Activated CD4-positive, alpha-beta memory T cell treated with anti-CD3 and anti-CD28 coated beads for 36 hours (primary cell): ENCODE results near the gene NR2C2AP. TPM values are rescaled to one million over a fixed set of nuclear protein-coding genes. Genes with fewer than 3 reads are reported as not detected.
A peak's percentile ranks its signal among the peaks of the same experiment; 100 is the strongest.
"Not testable (repeated sequence)": the region's sequence is repeated elsewhere in the genome, so short reads cannot be mapped to it uniquely, and the experiment has no call there.

ENCODE experiments used
- CTCF ChIA-PET: fragments of 350-600 bp; sonication (Branson Sonifier 250); formaldehyde crosslinking; loops from one replicate; lab custom pipeline; 2021; ENCODE audit warnings: antibody characterized with exemption, inconsistent platforms; lab: Charles Lee
- POLR2A ChIA-PET: fragments of 350-600 bp; sonication (Branson Sonifier 250); formaldehyde crosslinking; loops from one replicate; lab custom pipeline; 2021; ENCODE audit warnings: antibody characterized with exemption; lab: Charles Lee
- DNase-seq: peaks from one replicate; pipeline ENCODE4 v3.0.0-alpha.2; 2020
- H3K27ac Mint-ChIP-seq: one replicate; pipeline ENCODE4 v1.8.0; 2021; ENCODE audit warnings: mixed read lengths
- H3K27me3 Mint-ChIP-seq: one replicate; pipeline ENCODE4 v1.8.0; 2021; ENCODE audit warnings: mixed read lengths
- H3K36me3 Mint-ChIP-seq: one replicate; pipeline ENCODE4 v1.8.0; 2021; ENCODE audit warnings: mixed read lengths
- H3K4me1 Mint-ChIP-seq: one replicate; pipeline ENCODE4 v1.8.0; 2021; ENCODE audit warnings: low read depth, mixed read lengths
- H3K4me3 Mint-ChIP-seq: one replicate; pipeline ENCODE4 v1.8.0; 2021; ENCODE audit warnings: mild to moderate bottlenecking, mixed read lengths
- H3K9me3 Mint-ChIP-seq: one replicate; pipeline ENCODE4 v1.8.0; 2021; ENCODE audit warnings: mixed read lengths
- intact Hi-C: fragments of 100-400 bp; cut with micrococcal nuclease; formaldehyde crosslinking; loops from one replicate; pipeline ENCODE4 v1.15.1; 2023
- total RNA-seq, 2 experiments: library from RNA; stranded (reverse); gene quantifications; one replicate each; pipeline ENCODE4 v1.2.3, GENCODE V29; 2021

Gene NR2C2AP
- total RNA-seq, 2 experiments from 2014 or later = 39.2 to 42.9 TPM

- intact Hi-C loops = no loop called here
Observed at GRCh38 chr19:19176950-19177349, 26.3 kb downstream of the NR2C2AP start.

DNA sequence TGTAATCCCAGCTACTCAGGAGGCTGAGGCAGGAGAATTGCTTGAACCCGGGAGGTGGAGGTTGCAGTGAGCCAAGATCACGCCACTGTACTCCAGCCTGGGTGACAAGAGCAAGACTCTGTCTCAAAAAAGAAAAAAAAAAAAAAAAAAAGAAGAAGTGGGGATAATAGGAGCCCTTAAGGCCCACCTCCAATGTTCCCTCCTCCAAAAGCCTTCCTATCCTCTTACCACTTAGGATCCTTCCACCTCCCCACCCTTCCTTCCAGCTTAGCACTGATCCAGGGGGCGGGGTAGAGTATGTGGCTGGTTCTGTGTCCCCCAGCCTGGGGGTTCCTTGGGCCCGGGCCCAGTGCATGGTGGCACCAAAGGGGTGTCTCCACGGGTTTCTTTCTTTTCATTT is 30.0 kb downstream of the NR2C2AP start:
- POLR2A ChIA-PET, DNase-seq, H3K4me3 Mint-ChIP-seq, H3K27me3 Mint-ChIP-seq, H3K36me3 Mint-ChIP-seq, H3K9me3 Mint-ChIP-seq, H3K27ac Mint-ChIP-seq: not testable (repeated sequence)
- H3K4me1 Mint-ChIP-seq = peaks cover 13% of the 10 kb centered on the region
- CTCF ChIA-PET = interaction anchor here (1.9 to 4.3 kb wide), 2 partner anchors 19 to 26 kb away, joined by 6 to 33 read pairs; no protein-coding TSS in a partner anchor
- intact Hi-C loops = loop anchor here (5.0 kb wide), 1 partner anchor 54 kb away; no protein-coding TSS in a partner anchor

More at GRCh38 chr19:19176950-19177349, 26.3 kb downstream of the NR2C2AP start:
- DNase-seq = no peak
- Mint-ChIP-seq H3K9me3 (no peaks in the 10 kb centered on the region), H3K4me1 (no peaks in the 10 kb centered on the region), H3K4me3 (no peak overlapping the region), H3K27ac (no peak overlapping the region), H3K36me3 (peaks cover 9% of the 10 kb centered on the region), H3K27me3 (no peaks in the 10 kb centered on the region)
- ChIA-PET POLR2A (no interaction called here), CTCF (interaction anchor here (1.2 to 4.3 kb wide), 2 partner anchors 15 to 30 kb away, joined by 3 to 33 read pairs; partner anchors contain the start of genes BORCS8 and RFXANK)

GRCh38 chr19:19171821-19172532 is 31.2 kb downstream of the NR2C2AP start:
- POLR2A ChIA-PET = no interaction called here

GRCh38 chr19:19170873-19171672 is 32.1 kb downstream of the NR2C2AP start:
- ChIA-PET POLR2A (no interaction called here), CTCF (no interaction called here)
- Mint-ChIP-seq H3K4me3 (no peak overlapping the region), H3K9me3 (no peaks in the 10 kb centered on the region), H3K36me3 (no peaks in the 10 kb centered on the region), H3K27ac (no peak overlapping the region), H3K27me3 (no peaks in the 10 kb centered on the region), H3K4me1 (peaks cover 13% of the 10 kb centered on the region)
- intact Hi-C loops = loop anchor here (5.0 kb wide), 1 partner anchor 56 kb away; no protein-coding TSS in a partner anchor
- no peak for DNase-seq

More at GRCh38 chr19:19171821-19172532, 31.2 kb downstream of the NR2C2AP start:
- no peak for DNase-seq
- Mint-ChIP-seq H3K36me3 (no peaks in the 10 kb centered on the region), H3K4me1 (peaks cover 13% of the 10 kb centered on the region), H3K4me3 (no peak overlapping the region), H3K27me3 (no peaks in the 10 kb centered on the region), H3K9me3 (no peaks in the 10 kb centered on the region), H3K27ac (no peak overlapping the region)
- intact Hi-C loops = loop anchor here (5.0 kb wide), 1 partner anchor 55 kb away; no protein-coding TSS in a partner anchor
- CTCF ChIA-PET = interaction anchor here (0.6 kb wide), 1 partner anchor 19 kb away, joined by 3 read pairs; no protein-coding TSS in a partner anchor

DNA sequence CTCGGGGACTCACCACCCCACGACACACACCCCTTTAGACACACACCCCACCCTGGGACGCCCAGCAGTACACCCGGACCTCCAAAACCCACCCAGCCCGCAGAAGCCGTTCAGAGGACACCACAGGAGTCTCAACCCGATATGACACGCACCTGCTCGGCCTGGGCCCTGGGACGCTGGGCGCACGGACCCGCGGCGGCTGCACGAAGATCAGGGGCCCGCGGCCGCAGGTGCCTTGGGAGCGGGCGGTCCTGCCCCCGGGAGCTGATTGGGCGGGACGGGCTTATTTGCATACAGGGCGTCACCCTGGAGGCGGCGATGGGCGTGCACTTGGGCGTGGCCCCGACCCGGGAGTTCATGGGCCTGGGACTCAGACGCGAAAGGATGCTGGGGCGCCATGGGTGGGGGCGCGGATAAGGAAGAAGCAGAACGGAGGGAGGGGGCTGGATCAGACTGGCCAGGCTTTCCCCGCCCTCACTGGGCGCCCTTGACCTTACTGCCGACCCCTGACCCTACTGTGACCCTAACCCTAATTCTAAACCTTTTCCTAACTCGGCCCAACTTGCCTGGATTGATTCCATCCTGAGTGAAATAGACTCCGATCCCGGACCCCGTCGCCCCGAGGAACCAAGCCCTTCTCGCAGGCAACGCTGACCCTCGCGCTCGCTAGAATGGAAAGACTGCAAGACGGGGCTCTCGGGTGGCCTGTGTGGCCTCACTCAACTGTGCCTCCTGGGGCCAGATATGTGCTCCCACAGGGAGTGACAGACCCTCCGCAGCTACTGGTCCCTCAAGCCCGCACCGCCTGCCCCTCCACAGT is 33.0 kb downstream of the NR2C2AP start, which contains the start of gene MEF2B:
Gene MEF2B, minus strand, starts transcription at position 211 of the 820 bp plus-strand sequence. CDS start 19,528 bp downstream, outside the sequence.
- peak; percentile 83 for DNase-seq
- Mint-ChIP-seq H3K27me3 (no peaks in the 10 kb centered on the region), H3K9me3 (no peaks in the 10 kb centered on the region), H3K4me3 (peak within 1 kb of the TSS; percentile 1), H3K27ac (no peak within 1 kb of the TSS), H3K36me3 (no peaks in the 10 kb centered on the region), H3K4me1 (peaks cover 13% of the 10 kb centered on the region)
- CTCF ChIA-PET = interaction anchor here (1.2 kb wide), 1 partner anchor 24 kb away, joined by 5 read pairs; no protein-coding TSS in a partner anchor
- POLR2A ChIA-PET = no interaction called here
- intact Hi-C loops = loop anchor here (5.0 kb wide), 1 partner anchor 57 kb away; no protein-coding TSS in a partner anchor

GRCh38 chr19:19169236-19170052 is 33.8 kb downstream of the NR2C2AP start:
- H3K9me3 Mint-ChIP-seq = no peaks in the 10 kb centered on the region
- CTCF ChIA-PET = interaction anchor here (1.2 kb wide), 1 partner anchor 23 kb away, joined by 5 read pairs; no protein-coding TSS in a partner anchor
- H3K36me3 Mint-ChIP-seq = no peaks in the 10 kb centered on the region
- no peak for DNase-seq
- intact Hi-C loops = loop anchor here (5.0 kb wide), 1 partner anchor 58 kb away; no protein-coding TSS in a partner anchor
- H3K27me3 Mint-ChIP-seq = no peaks in the 10 kb centered on the region
- no peak overlapping the region for H3K27ac Mint-ChIP-seq
- H3K4me3 Mint-ChIP-seq = no peak overlapping the region
- H3K4me1 Mint-ChIP-seq = peaks cover 13% of the 10 kb centered on the region
- POLR2A ChIA-PET = no interaction called here

- no peak overlapping the region for H3K27ac Mint-ChIP-seq
- H3K4me1 Mint-ChIP-seq = peaks cover 13% of the 10 kb centered on the region
- ChIA-PET CTCF (interaction anchor here (0.5 to 1.7 kb wide), 2 partner anchors 18 to 364 kb away, joined by 4 read pairs; no protein-coding TSS in a partner anchor), POLR2A (no interaction called here)
- intact Hi-C loops = no loop called here
- no peaks in the 10 kb centered on the region for H3K36me3 Mint-ChIP-seq
- H3K4me3 Mint-ChIP-seq = no peak overlapping the region
- H3K9me3 Mint-ChIP-seq = no peaks in the 10 kb centered on the region
- H3K27me3 Mint-ChIP-seq = no peaks in the 10 kb centered on the region
- DNase-seq = no peak
Observed at GRCh38 chr19:19167612-19168011, 35.6 kb downstream of the NR2C2AP start.

DNA sequence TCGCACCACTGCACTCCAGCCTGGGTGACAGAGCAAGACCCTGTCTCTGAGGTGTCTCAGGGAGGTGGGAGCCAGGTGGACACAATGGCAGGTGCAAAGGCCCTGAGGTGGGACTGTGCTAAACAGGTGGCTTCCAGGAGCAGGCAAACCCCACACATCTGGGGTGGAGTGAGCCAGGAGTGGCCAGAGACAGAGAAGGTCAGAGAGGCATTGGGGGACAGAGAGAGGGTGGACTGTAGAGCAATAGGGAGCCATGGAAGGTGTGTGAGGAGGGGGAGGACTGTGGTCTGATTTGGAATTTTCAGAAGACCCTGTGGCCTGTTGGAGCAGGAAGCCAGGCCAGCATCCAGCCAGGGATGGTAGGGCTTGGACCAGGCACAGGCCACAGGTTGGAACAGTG is 37.8 kb downstream of the NR2C2AP start:
- intact Hi-C loops = no loop called here
- Mint-ChIP-seq H3K36me3 (no peaks in the 10 kb centered on the region), H3K4me1 (peaks cover 8% of the 10 kb centered on the region), H3K9me3 (no peaks in the 10 kb centered on the region), H3K27ac (no peak overlapping the region), H3K4me3 (no peak overlapping the region), H3K27me3 (no peaks in the 10 kb centered on the region)
- DNase-seq = no peak
- ChIA-PET CTCF (no interaction called here), POLR2A (no interaction called here)

GRCh38 chr19:19162495-19162894 is 40.7 kb downstream of the NR2C2AP start:
- POLR2A ChIA-PET = no interaction called here
- intact Hi-C loops = no loop called here

GRCh38 chr19:19160461-19161035 is 42.7 kb downstream of the NR2C2AP start:
- Mint-ChIP-seq H3K9me3 (no peaks in the 10 kb centered on the region), H3K4me1 (no peaks in the 10 kb centered on the region), H3K4me3 (no peak overlapping the region), H3K27ac (no peak overlapping the region), H3K36me3 (peaks cover 6% of the 10 kb centered on the region), H3K27me3 (no peaks in the 10 kb centered on the region)
- intact Hi-C loops = no loop called here
- POLR2A ChIA-PET = no interaction called here
- CTCF ChIA-PET = interaction anchor here (1.0 to 2.1 kb wide), 2 partner anchors 14 to 15 kb away, joined by 3 to 8 read pairs; no protein-coding TSS in a partner anchor
- DNase-seq = no peak

More at GRCh38 chr19:19162495-19162894, 40.7 kb downstream of the NR2C2AP start:
- Mint-ChIP-seq H3K27me3 (no peaks in the 10 kb centered on the region), H3K4me1 (no peaks in the 10 kb centered on the region), H3K9me3 (no peaks in the 10 kb centered on the region), H3K27ac (no peak overlapping the region), H3K4me3 (no peak overlapping the region), H3K36me3 (no peaks in the 10 kb centered on the region)
- no peak for DNase-seq
- CTCF ChIA-PET = interaction anchor here (2.1 kb wide), 1 partner anchor 12 kb away, joined by 8 read pairs; no protein-coding TSS in a partner anchor
